OCI-LY7 (cell line): ENCODE results near the gene PEPD.

Experiments used
- CTCF ChIP-seq: fragments of 200-600 bp; sonication (generic); conservative IDR thresholded peaks from 2 replicates; pipeline ENCODE4 v1.5.1; 2014; ENCODE audit warnings: mild to moderate bottlenecking, antibody characterized with exemption, low read length, moderate library complexity, mixed read lengths
- EZH2phosphoT487 ChIP-seq: fragments of 200-600 bp; sonication (generic); IDR thresholded peaks from 2 replicates; pipeline ENCODE4 v1.6.1; 2018; ENCODE audit warnings: low read depth, borderline replicate concordance, mild to moderate bottlenecking, mixed run types, antibody characterized with exemption, low read length, moderate library complexity, mixed read lengths

- no peak for TF ChIP-seq CTCF
- TF ChIP-seq EZH2phosphoT487: no peak
Observed at GRCh38 chr19:33497778-33498175, 23.8 kb downstream of the PEPD start.
